SK-N-MC (cell line): ENCODE data around the gene CAPN8.

Source experiments
- EZH2 ChIP-seq: fragments of 200-600 bp; sonication (generic); IDR thresholded peaks from one replicate; pipeline ENCODE4 v1.6.1; 2017; ENCODE audit warnings: antibody characterized with exemption
- FOXP2 ChIP-seq: optimal IDR thresholded peaks from 2 replicates; pipeline ENCODE3; 2011; ENCODE audit warnings: mild to moderate bottlenecking, moderate library complexity; ENCODE audit not compliant: insufficient read depth; ENCODE audit errors: extremely low read length, control extremely low read depth
- POLR2AphosphoS5 ChIP-seq: IDR thresholded peaks from 2 replicates; pipeline ENCODE4 v1.6.1; 2012; ENCODE audit warnings: mild to moderate bottlenecking, low read depth, low read length, borderline replicate concordance

DNA sequence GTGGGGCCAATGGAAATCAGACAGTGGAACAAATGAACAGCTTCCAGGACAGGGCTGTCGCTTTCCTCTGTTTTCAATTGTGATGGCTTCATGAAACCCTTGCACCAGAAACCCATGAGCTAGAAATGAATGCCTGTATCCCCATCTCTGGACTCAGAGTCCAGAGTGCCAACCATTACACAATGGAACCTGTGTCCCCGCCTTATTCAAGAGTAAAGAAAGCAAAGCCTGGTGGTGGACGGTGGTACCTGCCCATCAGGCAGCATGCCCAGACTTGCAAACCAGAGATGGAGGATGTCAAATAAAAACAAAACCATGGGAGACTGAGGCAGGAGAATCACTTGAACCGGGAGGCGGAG, 42.5 kb upstream of the CAPN8 start:
- TF ChIP-seq EZH2: no peak
- no peak for TF ChIP-seq POLR2AphosphoS5
- no peak for TF ChIP-seq FOXP2
